HepG2 (cell line): Measurements from ENCODE around the gene DBN1. TPM values are rescaled to one million over a fixed set of nuclear protein-coding genes. Genes with fewer than 3 reads are reported as not detected.

Experiments used
- ATRX ChIP-seq: sonication (generic); formaldehyde crosslinking; IDR thresholded peaks from 2 replicates; pipeline ENCODE4 v1.4.0; 2020; ENCODE audit warnings: missing genetic modification reagents, borderline replicate concordance
- CBX5 ChIP-seq: sonication (generic); formaldehyde crosslinking; IDR thresholded peaks from 2 replicates; pipeline ENCODE4 v1.4.0; 2020; ENCODE audit warnings: missing genetic modification reagents, borderline replicate concordance
- CENPT ChIP-seq: sonication (generic); formaldehyde crosslinking; IDR thresholded peaks from 2 replicates; pipeline ENCODE4 v1.8.0; 2022; ENCODE audit warnings: low read depth, mild to moderate bottlenecking, moderate library complexity, missing genetic modification reagents
- GATAD2A ChIP-seq: IDR thresholded peaks from 2 replicates; pipeline ENCODE4 v1.6.1; 2016
- GTF2F1 ChIP-seq: fragments of 150-350 bp; IDR thresholded peaks from 2 replicates; pipeline ENCODE4 v1.6.1; 2014; ENCODE audit warnings: low read length
- MLXIP ChIP-seq: sonication (generic); formaldehyde crosslinking; IDR thresholded peaks from 2 replicates; pipeline ENCODE4 v1.9.0; 2021; ENCODE audit warnings: missing genetic modification reagents, borderline replicate concordance
- NFKB2 ChIP-seq: sonication (generic); formaldehyde crosslinking; IDR thresholded peaks from 2 replicates; pipeline ENCODE4 v1.4.0; 2020; ENCODE audit warnings: missing genetic modification reagents, borderline replicate concordance
- PHB2 ChIP-seq: fragments of 450-650 bp; IDR thresholded peaks from 2 replicates; pipeline ENCODE4 v1.6.1; 2018; ENCODE audit not compliant: partially characterized antibody
- RAD21 ChIP-seq: fragments of 450-650 bp; formaldehyde crosslinking; IDR thresholded peaks from 2 replicates; pipeline ENCODE4 v1.5.0; 2020; ENCODE audit warnings: mild to moderate bottlenecking
- SMC3 ChIP-seq: IDR thresholded peaks from 2 replicates; pipeline ENCODE4 v1.6.1; 2011; ENCODE audit warnings: low read length, improper control_type of control experiment
- THAP7 ChIP-seq: sonication (generic); formaldehyde crosslinking; IDR thresholded peaks from 2 replicates; pipeline ENCODE4 v1.8.1; 2023; ENCODE audit warnings: mild to moderate bottlenecking, missing genetic modification reagents
- YY1 ChIP-seq: IDR thresholded peaks from 2 replicates; pipeline ENCODE4 v1.6.1; 2011; ENCODE audit warnings: low read length, low read depth, moderate library complexity, mild to moderate bottlenecking; ENCODE audit not compliant: insufficient read depth, insufficient replicate concordance
- ZBTB39 ChIP-seq: sonication (generic); formaldehyde crosslinking; IDR thresholded peaks from 2 replicates; pipeline ENCODE4 v1.5.0; 2020; ENCODE audit warnings: missing genetic modification reagents
- ZNF180 ChIP-seq: sonication (generic); formaldehyde crosslinking; IDR thresholded peaks from 2 replicates; pipeline ENCODE4 v1.4.0; 2020; ENCODE audit warnings: low read depth, missing genetic modification reagents, borderline replicate concordance
- ZNF547 ChIP-seq: sonication (generic); formaldehyde crosslinking; IDR thresholded peaks from 2 replicates; pipeline ENCODE4 v1.5.1; 2020; ENCODE audit warnings: mild to moderate bottlenecking, missing genetic modification reagents
- ZNF567 ChIP-seq: sonication (generic); formaldehyde crosslinking; IDR thresholded peaks from 2 replicates; pipeline ENCODE4 v1.8.1; 2023; ENCODE audit warnings: mild to moderate bottlenecking, missing genetic modification reagents, borderline replicate concordance
- ZNF572 ChIP-seq: sonication (generic); formaldehyde crosslinking; IDR thresholded peaks from 2 replicates; pipeline ENCODE4 v1.5.1; 2020; ENCODE audit warnings: mild to moderate bottlenecking, missing genetic modification reagents
- ZNF646 ChIP-seq: sonication (generic); formaldehyde crosslinking; IDR thresholded peaks from 2 replicates; pipeline ENCODE4 v1.9.0; 2021; ENCODE audit warnings: mild to moderate bottlenecking, missing genetic modification reagents
- polyA plus RNA-seq, 8 experiments: library from polyadenylated mRNA; depleted of rRNA in 3 of 8; stranded (reverse) in 7 of 8; unstranded in 1 of 8; fragments of >200 nt; fragmentation: Illumina TruSeq in 4 of 8; extraction: Trizol in 4 of 8; gene quantifications; 2 replicates each; pipeline versions ENCODE4 v1.2.1 to v1.2.3, GENCODE V29; 2011 to 2016; ENCODE audit warnings: low read depth in 4 of 8, missing spikeins in 1 of 8, mixed read lengths in 1 of 8; ENCODE audit not compliant: insufficient read depth in 1 of 8
- total RNA-seq, 5 experiments: library from RNA; depleted of rRNA; stranded (reverse); fragments of >200 nt; fragmentation: Illumina TruSeq; extraction: Trizol; gene quantifications; 2 replicates each; pipeline ENCODE4 v1.2.3, GENCODE V29; 2016; ENCODE audit warnings: low read depth in 1 of 5

Gene DBN1
- total and polyA plus RNA-seq, 2 of the 13 experiments (the other 11 are each of a cell fraction or from before 2014, with no cell fraction given) = 27.0 to 37.3 TPM

GRCh38 chr5:177426566-177427210 is 46.7 kb downstream of the DBN1 start, which contains the start of gene GRK6 (continued):
- TF ChIP-seq ZNF180 (CRISPR knock-in tag) = no peak
- TF ChIP-seq NFKB2 (CRISPR knock-in tag) = 0 out of 2 replicates have a peak, but pooled peaks have one; percentile 38
- no peak for TF ChIP-seq YY1
- TF ChIP-seq GATAD2A = no peak
- no peak for TF ChIP-seq ATRX
- TF ChIP-seq SMC3 = no peak
- TF ChIP-seq RAD21 (CRISPR knock-in tag) = peak; percentile 46; the same call in 1 of the 2 replicates
- no peak for TF ChIP-seq ZNF646
- 0 out of 2 replicates have a peak, but pooled peaks have one; percentile 3 for TF ChIP-seq CBX5 (CRISPR knock-in tag)
- no peak for TF ChIP-seq GTF2F1
- TF ChIP-seq ZNF572 (CRISPR knock-in tag) = 0 out of 2 replicates have a peak, but pooled peaks have one; percentile 41
- no peak for TF ChIP-seq ZBTB39 (CRISPR knock-in tag)
- 0 out of 2 replicates have a peak, but pooled peaks have one; percentile 17 for TF ChIP-seq THAP7
- TF ChIP-seq CENPT (CRISPR knock-in tag) = no peak
- TF ChIP-seq ZNF567 = no peak
- no peak for TF ChIP-seq MLXIP (CRISPR knock-in tag)
- 0 out of 2 replicates have a peak, but pooled peaks have one; percentile 52 for TF ChIP-seq ZNF547
- no peak for TF ChIP-seq PHB2
